Measurements from ENCODE around the gene CDKL2.

The CDKL2 gene

DNA sequence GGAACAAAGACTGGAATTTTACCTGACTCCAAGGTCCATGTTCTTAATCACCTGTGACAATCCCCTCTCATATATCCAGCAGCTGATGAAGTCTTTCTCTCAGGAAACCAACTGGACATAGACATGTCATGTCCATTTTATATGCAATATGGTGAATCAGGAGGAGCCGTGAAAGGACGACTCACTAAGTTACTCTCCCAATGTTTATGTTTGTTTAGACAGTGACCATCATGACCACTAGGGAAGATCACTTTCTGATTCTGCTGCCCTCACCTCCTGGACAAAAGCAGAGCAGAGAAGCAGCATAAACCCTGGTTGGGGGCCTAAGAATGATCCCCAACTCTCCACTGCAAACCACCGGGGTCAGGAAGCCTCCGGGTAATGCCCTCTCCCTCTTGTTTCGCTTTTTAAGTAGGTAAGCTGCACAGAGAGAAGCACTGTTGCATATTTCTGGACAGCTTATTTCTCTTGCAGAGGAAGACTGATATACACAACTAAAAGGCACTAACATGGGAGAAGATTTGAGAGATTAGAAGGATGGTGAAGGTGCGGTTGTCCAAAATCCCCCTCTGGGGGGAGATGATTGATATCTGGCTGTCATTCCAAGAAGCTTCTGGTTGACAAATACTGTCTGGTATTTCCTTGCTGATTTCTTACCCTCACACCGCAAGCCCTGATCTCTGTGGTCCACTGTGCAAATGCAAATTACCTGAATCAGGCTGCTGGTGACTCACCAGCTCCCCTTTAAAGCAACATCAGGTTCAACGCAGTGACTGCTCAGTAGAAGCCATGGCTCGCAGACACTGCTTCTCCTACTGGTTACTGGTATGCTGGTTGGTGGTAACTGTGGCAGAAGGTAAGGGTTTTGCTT, 74.8 kb downstream of the CDKL2 start, which contains the start of gene ODAPH:
Gene ODAPH, plus strand, starts transcription at position 773 of the 871 bp plus-strand sequence. Its CDS starts 17 bp downstream, at position 790.
- H3K9me2 ChIP-seq (replicated peaks; ENCODE audit: low read depth, low read length), result no peaks in the 10 kb centered on the region
- H3K4me2 ChIP-seq (ENCODE audit: low read depth, low read length, poor library complexity, severe bottlenecking), result no peak within 1 kb of the TSS
- no peaks in the 10 kb centered on the region for H3K79me2 ChIP-seq (ENCODE audit: insufficient read depth, low read length)
- no peaks in the 10 kb centered on the region for H3F3A ChIP-seq (ENCODE audit: low read depth)
- H3K27me3 ChIP-seq (ENCODE audit: insufficient read depth, low read length, poor library complexity, severe bottlenecking), result no peaks in the 10 kb centered on the region
- no peak for TF ChIP-seq EZH2phosphoT487 (IDR thresholded peaks at IDR 0.05; ENCODE audit: borderline replicate concordance)
- TF ChIP-seq, protein P1, sequence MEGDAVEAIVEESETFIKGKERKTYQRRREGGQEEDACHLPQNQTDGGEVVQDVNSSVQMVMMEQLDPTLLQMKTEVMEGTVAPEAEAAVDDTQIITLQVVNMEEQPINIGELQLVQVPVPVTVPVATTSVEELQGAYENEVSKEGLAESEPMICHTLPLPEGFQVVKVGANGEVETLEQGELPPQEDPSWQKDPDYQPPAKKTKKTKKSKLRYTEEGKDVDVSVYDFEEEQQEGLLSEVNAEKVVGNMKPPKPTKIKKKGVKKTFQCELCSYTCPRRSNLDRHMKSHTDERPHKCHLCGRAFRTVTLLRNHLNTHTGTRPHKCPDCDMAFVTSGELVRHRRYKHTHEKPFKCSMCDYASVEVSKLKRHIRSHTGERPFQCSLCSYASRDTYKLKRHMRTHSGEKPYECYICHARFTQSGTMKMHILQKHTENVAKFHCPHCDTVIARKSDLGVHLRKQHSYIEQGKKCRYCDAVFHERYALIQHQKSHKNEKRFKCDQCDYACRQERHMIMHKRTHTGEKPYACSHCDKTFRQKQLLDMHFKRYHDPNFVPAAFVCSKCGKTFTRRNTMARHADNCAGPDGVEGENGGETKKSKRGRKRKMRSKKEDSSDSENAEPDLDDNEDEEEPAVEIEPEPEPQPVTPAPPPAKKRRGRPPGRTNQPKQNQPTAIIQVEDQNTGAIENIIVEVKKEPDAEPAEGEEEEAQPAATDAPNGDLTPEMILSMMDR (conservative IDR thresholded peaks at IDR 0.05; ENCODE audit: low read length), result no peak
- no peaks in the 10 kb centered on the region for H3K9me3 ChIP-seq (ENCODE audit: insufficient read depth, low read depth, low read length)
- no peaks in the 10 kb centered on the region for H4K20me1 ChIP-seq (ENCODE audit: insufficient read depth, low read length, poor library complexity, severe bottlenecking)
- H3K9ac ChIP-seq (ENCODE audit: low read depth, low read length, poor library complexity, severe bottlenecking), result no peak within 1 kb of the TSS
- H3K36me3 ChIP-seq (ENCODE audit: insufficient read depth, low read length), result no peaks in the 10 kb centered on the region
- no peak within 1 kb of the TSS for H3K4me3 ChIP-seq (ENCODE audit: low read length, poor library complexity, severe bottlenecking)
- H2AFZ ChIP-seq (ENCODE audit: low read length), result 0 out of 2 replicates have a peak within 1 kb of the TSS, but pooled peaks have one; percentile 27
- H3K4me1 ChIP-seq (ENCODE audit: insufficient read depth, low read length, poor library complexity, severe bottlenecking), result no peaks in the 10 kb centered on the region

DNA sequence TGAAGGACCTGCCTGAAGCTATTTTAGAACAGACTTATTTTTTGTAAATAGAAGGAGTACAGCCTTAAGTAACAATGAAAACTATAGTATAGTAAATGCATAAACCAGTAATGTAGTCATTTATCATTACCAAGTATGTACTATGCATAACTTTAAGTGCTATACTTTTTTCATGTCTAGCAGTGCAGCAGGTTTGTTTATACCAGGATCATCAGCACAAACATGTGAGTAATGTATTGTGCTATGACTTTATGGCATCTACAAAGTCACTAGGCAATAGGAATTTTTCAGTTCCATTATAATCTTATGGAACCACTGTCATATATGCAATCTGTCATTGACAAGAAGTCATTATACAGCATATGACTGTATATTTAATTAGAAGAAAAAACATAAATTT, 77.9 kb downstream of the CDKL2 start:
- Histone ChIP-seq H3K9me2 (replicated peaks; ENCODE audit: low read depth, low read length) (no peaks in the 10 kb centered on the region), H3F3A (ENCODE audit: low read depth) (no peaks in the 10 kb centered on the region), H2AFZ (ENCODE audit: low read length) (no peak overlapping the region), H3K79me2 (ENCODE audit: insufficient read depth, low read length) (no peaks in the 10 kb centered on the region), H3K27me3 (ENCODE audit: insufficient read depth, low read length, poor library complexity, severe bottlenecking) (no peaks in the 10 kb centered on the region), H3K9me3 (ENCODE audit: insufficient read depth, low read depth, low read length) (no peaks in the 10 kb centered on the region), H3K4me3 (ENCODE audit: low read length, poor library complexity, severe bottlenecking) (no peak overlapping the region), H3K36me3 (ENCODE audit: insufficient read depth, low read length) (no peaks in the 10 kb centered on the region), H3K4me2 (ENCODE audit: low read depth, low read length, poor library complexity, severe bottlenecking) (no peak overlapping the region), H3K9ac (ENCODE audit: low read depth, low read length, poor library complexity, severe bottlenecking) (no peak overlapping the region), H3K4me1 (ENCODE audit: insufficient read depth, low read length, poor library complexity, severe bottlenecking) (no peaks in the 10 kb centered on the region), H4K20me1 (ENCODE audit: insufficient read depth, low read length, poor library complexity, severe bottlenecking) (no peaks in the 10 kb centered on the region)
- TF ChIP-seq, protein P1 (conservative IDR thresholded peaks at IDR 0.05; ENCODE audit: low read length), result no peak
- TF ChIP-seq EZH2phosphoT487 (IDR thresholded peaks at IDR 0.05; ENCODE audit: borderline replicate concordance), result no peak

DNA sequence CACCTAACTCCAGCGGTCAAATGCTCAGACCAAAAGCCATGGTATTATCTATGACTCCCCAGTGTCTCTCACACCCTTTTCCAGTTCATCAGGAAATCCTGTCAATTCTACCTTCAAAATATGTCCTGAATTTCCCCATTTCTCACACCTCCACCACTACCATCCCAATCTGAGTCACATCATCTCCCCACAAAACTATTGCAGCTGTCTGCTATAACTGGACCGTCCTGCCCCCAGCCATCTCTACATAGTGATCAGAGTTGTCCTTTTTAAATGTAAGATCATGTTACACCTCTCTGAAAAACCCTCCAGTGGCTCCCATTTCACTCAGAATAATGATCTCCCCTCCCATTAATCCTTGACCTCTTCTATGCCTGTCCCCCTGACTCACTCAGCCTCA, 81.3 kb downstream of the CDKL2 start:
- H3K27me3 ChIP-seq (ENCODE audit: insufficient read depth, low read length, poor library complexity, severe bottlenecking), result no peaks in the 10 kb centered on the region
- H3K4me1 ChIP-seq (ENCODE audit: insufficient read depth, low read length, poor library complexity, severe bottlenecking), result no peaks in the 10 kb centered on the region
- no peaks in the 10 kb centered on the region for H3K36me3 ChIP-seq (ENCODE audit: insufficient read depth, low read length)
- H4K20me1 ChIP-seq (ENCODE audit: insufficient read depth, low read length, poor library complexity, severe bottlenecking), result no peaks in the 10 kb centered on the region
- H2AFZ ChIP-seq (ENCODE audit: low read length), result no peak overlapping the region
- H3K4me2 ChIP-seq (ENCODE audit: low read depth, low read length, poor library complexity, severe bottlenecking), result no peak overlapping the region
- TF ChIP-seq, protein P1 (conservative IDR thresholded peaks at IDR 0.05; ENCODE audit: low read length), result no peak
- no peak for TF ChIP-seq EZH2phosphoT487 (IDR thresholded peaks at IDR 0.05; ENCODE audit: borderline replicate concordance)
- no peak overlapping the region for H3K4me3 ChIP-seq (ENCODE audit: low read length, poor library complexity, severe bottlenecking)
- no peaks in the 10 kb centered on the region for H3K9me2 ChIP-seq (replicated peaks; ENCODE audit: low read depth, low read length)
- H3K9me3 ChIP-seq (ENCODE audit: insufficient read depth, low read depth, low read length), result no peaks in the 10 kb centered on the region
- H3K9ac ChIP-seq (ENCODE audit: low read depth, low read length, poor library complexity, severe bottlenecking), result no peak overlapping the region
- H3F3A ChIP-seq (ENCODE audit: low read depth), result no peaks in the 10 kb centered on the region
- no peaks in the 10 kb centered on the region for H3K79me2 ChIP-seq (ENCODE audit: insufficient read depth, low read length)

Measured in Loucy (cell line).